Testis (tissue), 3 donors: ENCODE measurements around the gene PLA2G4C. TPM values are rescaled to one million over a fixed set of nuclear protein-coding genes. Genes with fewer than 3 reads are reported as not detected.

Source experiments
- DNase-seq: peaks from one replicate; pipeline ENCODE4 v3.0.0-alpha.2; 2019
- H3K27ac ChIP-seq, 2 donors: fragments of 200-600 bp; sonication (generic); one replicate each; pipeline ENCODE4 v1.5.1; 2019
- H3K27me3 ChIP-seq: fragments of 200-600 bp; sonication (generic); one replicate; pipeline ENCODE4 v1.5.1; 2019
- H3K36me3 ChIP-seq: fragments of 200-600 bp; sonication (generic); one replicate; pipeline ENCODE4 v1.5.1; 2017; ENCODE audit warnings: low read depth; ENCODE audit errors: missing control alignments
- H3K4me1 ChIP-seq: fragments of 200-600 bp; sonication (generic); one replicate; pipeline ENCODE4 v1.5.1; 2019
- H3K4me3 ChIP-seq, 2 donors: fragments of 200-600 bp; sonication (generic); one replicate each; pipeline ENCODE4 v1.5.1; 2017 to 2019
- H3K9me3 ChIP-seq: fragments of 200-600 bp; sonication (generic); one replicate; pipeline ENCODE4 v1.5.1; 2017
- POLR2A ChIP-seq: fragments of 450-650 bp; IDR thresholded peaks from one replicate; pipeline ENCODE4 v1.6.1; 2017; ENCODE audit warnings: antibody characterized with exemption, mild to moderate bottlenecking, moderate library complexity
- WGBS, 2 donors: methylation state at CpG; one replicate each; pipeline ENCODE4 v1.1.5; 2018; 5-methylcytosine and 5-hydroxymethylcytosine counted together
- intact Hi-C: fragments of 100-400 bp; cut with DNase I; formaldehyde crosslinking; loops from one replicate; pipeline ENCODE4 v1.15.1; 2023; ENCODE audit warnings: low total_unique reads
- polyA plus RNA-seq: library from polyadenylated mRNA; stranded (reverse); fragments of 350-450 nt; fragmentation: Illumina TruSeq; extraction: RNeasy Lipid Tissue Mini Kit (QIAGEN cat#74804); gene quantifications from one replicate; pipeline ENCODE4 v1.2.3, GENCODE V29; 2014; ENCODE audit warnings: low read depth, low replicate concordance; ENCODE audit not compliant: insufficient read depth
- total RNA-seq, 2 donors: library from RNA; depleted of rRNA; stranded (reverse); fragments of >200 nt; gene quantifications; one replicate each; pipeline ENCODE4 v1.2.3, GENCODE V29; 2016
- TF ChIP-seq, protein P1 (sequence below), 3 experiments: fragments of 450-650 bp in 2 of 3; fragments of 200-600 bp in 1 of 3; sonication (generic) in 1 of 3; IDR thresholded peaks; one replicate each; pipeline ENCODE4 v1.5.1; 2016 to 2019; ENCODE audit warnings: antibody characterized with exemption in 3 of 3, mild to moderate bottlenecking in 2 of 3, moderate library complexity in 1 of 3

The PLA2G4C gene
- total and polyA plus RNA-seq, 3 donors from 2014 or later: 9.6 to 34.5 (median 28.0) TPM

DNA sequence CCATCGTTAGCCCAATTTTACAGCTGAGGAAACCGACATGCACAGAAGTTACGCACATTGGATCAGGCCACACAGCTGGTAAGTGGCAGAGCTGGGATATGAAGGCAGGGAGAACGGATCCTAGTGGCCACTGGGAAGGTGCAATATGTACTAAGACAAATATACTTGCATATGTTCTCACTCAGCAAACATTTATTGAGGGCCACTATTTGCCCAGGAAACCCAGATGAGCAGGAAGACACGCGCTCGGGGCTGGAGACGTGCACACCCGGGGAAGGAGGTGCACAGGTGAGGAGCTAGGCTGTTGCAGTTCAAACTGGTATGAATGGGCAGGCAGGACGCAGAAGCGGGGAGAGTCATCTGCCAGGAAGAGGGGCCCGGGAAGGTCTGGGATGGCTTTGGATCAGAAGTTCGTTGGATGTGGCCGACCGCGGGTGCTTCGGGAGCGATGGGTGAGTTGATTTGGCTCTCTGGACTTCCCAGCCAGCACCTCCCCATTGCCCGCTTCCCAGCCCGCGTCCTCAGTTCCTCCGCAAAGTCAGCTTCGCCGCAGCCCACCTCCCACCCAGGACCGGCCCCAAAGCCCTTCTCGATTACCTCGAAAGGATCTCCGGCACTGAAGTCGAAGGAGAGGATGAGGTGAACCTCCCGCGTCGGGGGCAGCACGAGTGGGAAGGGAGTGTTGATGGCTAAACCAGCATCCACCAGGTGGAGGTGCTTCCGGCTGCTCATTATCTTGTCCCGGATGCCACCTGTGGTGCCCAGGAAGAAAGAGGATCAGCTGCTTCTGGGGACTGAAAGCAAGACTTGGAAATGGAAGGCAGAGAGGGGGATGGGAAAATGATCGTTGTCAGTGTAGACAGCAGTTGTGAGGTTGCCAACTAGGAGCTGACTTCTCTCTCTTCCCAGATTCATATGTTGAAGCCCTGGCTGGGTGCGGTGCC lies 48.9 kb downstream of the PLA2G4C start:
- intact Hi-C loops: no loop called here
- DNase-seq: no peak
- Histone ChIP-seq H3K36me3 (no peaks in the 10 kb centered on the region), H3K27ac (no peak overlapping the region), H3K4me3 (no peak overlapping the region), H3K9me3 (no peaks in the 10 kb centered on the region), H3K27me3 (no peaks in the 10 kb centered on the region), H3K4me1 (no peaks in the 10 kb centered on the region)
- no peak for TF ChIP-seq POLR2A
- TF ChIP-seq, protein P1, sequence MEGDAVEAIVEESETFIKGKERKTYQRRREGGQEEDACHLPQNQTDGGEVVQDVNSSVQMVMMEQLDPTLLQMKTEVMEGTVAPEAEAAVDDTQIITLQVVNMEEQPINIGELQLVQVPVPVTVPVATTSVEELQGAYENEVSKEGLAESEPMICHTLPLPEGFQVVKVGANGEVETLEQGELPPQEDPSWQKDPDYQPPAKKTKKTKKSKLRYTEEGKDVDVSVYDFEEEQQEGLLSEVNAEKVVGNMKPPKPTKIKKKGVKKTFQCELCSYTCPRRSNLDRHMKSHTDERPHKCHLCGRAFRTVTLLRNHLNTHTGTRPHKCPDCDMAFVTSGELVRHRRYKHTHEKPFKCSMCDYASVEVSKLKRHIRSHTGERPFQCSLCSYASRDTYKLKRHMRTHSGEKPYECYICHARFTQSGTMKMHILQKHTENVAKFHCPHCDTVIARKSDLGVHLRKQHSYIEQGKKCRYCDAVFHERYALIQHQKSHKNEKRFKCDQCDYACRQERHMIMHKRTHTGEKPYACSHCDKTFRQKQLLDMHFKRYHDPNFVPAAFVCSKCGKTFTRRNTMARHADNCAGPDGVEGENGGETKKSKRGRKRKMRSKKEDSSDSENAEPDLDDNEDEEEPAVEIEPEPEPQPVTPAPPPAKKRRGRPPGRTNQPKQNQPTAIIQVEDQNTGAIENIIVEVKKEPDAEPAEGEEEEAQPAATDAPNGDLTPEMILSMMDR (IDR thresholded peaks at IDR 0.05): no peak
- WGBS, 2 donors: 73 to 74% methylated on average over 24 to 37 of the region's 37 CpGs

DNA sequence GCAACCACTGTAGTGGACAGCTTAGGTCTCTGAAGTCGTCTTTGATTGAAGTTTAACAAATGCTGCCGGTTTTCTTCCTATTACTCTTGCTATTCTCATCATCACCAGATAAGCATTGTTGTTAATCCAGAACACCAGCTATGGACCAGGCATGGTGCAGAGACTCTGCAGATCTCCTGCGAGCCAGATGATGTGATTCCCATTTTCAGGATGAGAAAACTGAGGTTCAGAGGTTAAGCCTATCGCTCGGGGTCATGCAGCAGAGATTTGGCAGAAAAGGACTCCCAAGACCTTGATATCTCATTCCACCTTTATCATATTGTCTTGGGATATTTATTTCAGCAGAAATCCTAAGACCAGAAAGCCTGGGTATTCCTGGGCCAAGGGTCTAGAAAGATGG lies 50.2 kb downstream of the PLA2G4C start:
- WGBS, 2 donors: 89 to 91% methylated on average over 5 of the region's 5 CpGs
- DNase-seq: no peak
- no peaks in the 10 kb centered on the region for H3K27me3 ChIP-seq
- TF ChIP-seq, protein P1 (IDR thresholded peaks at IDR 0.05): no peak
- TF ChIP-seq POLR2A: no peak
- H3K27ac ChIP-seq: no peak overlapping the region
- H3K9me3 ChIP-seq: no peaks in the 10 kb centered on the region
- H3K4me3 ChIP-seq: no peak overlapping the region
- no peaks in the 10 kb centered on the region for H3K4me1 ChIP-seq
- no peaks in the 10 kb centered on the region for H3K36me3 ChIP-seq
- intact Hi-C loops: no loop called here

DNA sequence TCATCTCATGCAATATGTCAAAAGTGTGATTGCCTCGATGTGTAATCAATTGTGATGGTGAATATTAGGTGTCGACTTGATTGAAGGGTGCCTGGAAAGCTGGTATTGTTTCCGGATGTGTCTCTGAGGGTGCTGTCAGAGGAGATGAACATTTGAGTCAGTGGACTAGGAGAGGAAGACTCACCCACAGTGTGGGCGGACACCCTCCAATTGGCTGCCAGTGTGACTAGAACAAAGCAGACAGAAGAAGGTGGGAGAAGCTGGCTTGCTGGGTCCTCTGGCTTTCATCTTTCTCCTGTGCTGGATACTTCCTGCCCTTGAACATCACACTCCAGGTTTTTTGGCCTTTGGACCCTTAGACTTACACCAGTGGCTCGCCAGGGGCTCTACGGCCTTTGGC lies 51.3 kb downstream of the PLA2G4C start:
- intact Hi-C loops: no loop called here
- no peak for DNase-seq
- 88 to 94% methylated on average over 6 of the region's 6 CpGs for WGBS, 2 donors

DNA sequence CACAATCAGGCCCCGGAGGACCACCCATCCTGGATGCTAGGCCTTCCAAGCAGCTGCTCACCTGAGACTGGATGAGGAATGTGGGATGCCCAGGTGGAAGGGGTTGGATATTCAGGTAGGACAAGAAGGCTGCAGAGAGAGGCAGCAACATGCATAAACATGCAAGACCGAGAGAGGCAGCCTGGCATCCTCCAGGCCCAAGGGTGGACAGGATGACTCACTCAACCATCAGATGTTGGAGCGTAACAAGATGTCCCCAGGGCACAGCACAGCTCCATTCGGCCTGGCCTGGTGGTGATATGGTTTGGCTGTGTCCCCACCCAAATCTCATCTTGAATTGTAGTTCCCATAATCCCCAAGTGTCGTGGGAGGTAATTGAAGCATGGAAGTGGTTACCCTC lies 56.8 kb downstream of the PLA2G4C start:
- Histone ChIP-seq H3K27me3 (no peaks in the 10 kb centered on the region), H3K36me3 (no peaks in the 10 kb centered on the region), H3K4me3 (no peak overlapping the region), H3K27ac (no peak overlapping the region), H3K4me1 (no peaks in the 10 kb centered on the region), H3K9me3 (no peaks in the 10 kb centered on the region)
- intact Hi-C loops: no loop called here
- 92 to 93% methylated on average over 5 of the region's 5 CpGs for WGBS, 2 donors
- no peak for DNase-seq
- no peak for TF ChIP-seq POLR2A
- TF ChIP-seq, protein P1 (IDR thresholded peaks at IDR 0.05): no peak

More for the DNA sequence above, 51.3 kb downstream of the PLA2G4C start:
- Histone ChIP-seq H3K27ac (no peak overlapping the region), H3K4me1 (no peaks in the 10 kb centered on the region), H3K27me3 (no peaks in the 10 kb centered on the region), H3K4me3 (no peak overlapping the region), H3K36me3 (no peaks in the 10 kb centered on the region), H3K9me3 (no peaks in the 10 kb centered on the region)
- TF ChIP-seq, protein P1 (IDR thresholded peaks at IDR 0.05): no peak
- no peak for TF ChIP-seq POLR2A
